Stomach (tissue), 9 donors: ENCODE results near the gene TLK1. TPM values are rescaled to one million over a fixed set of nuclear protein-coding genes. Genes with fewer than 3 reads are reported as not detected.

ENCODE experiments used
- DNase-seq, 2 donors: peaks; one replicate each; pipeline versions ENCODE4 v3.0.0 to v3.0.0-alpha.2; 2013 to 2019
- H3K27ac ChIP-seq, 5 donors: fragments of 200-600 bp in 4 of 5; sonication (generic) in 4 of 5; one replicate each; pipeline ENCODE4 v1.5.1; 2013 to 2019; ENCODE audit warnings: mild to moderate bottlenecking in 1 of 5, moderate library complexity in 1 of 5
- H3K27me3 ChIP-seq, 3 donors: fragments of 200-600 bp; sonication (generic); one replicate each; pipeline ENCODE4 v1.5.1; 2017 to 2019; ENCODE audit warnings: mixed run types in 1 of 3
- H3K36me3 ChIP-seq, 4 donors: fragments of 200-600 bp; sonication (generic); 1 replicate in 3 of 4; 2 replicates in 1 of 4; pipeline ENCODE4 v1.5.1; 2016 to 2019
- H3K4me1 ChIP-seq, 4 donors: fragments of 200-600 bp; sonication (generic); one replicate each; pipeline ENCODE4 v1.5.1; 2016 to 2019
- H3K4me3 ChIP-seq, 4 donors: fragments of 200-600 bp; sonication (generic) in 3 of 4; one replicate each; pipeline ENCODE4 v1.5.1; 2016 to 2019; ENCODE audit warnings: mild to moderate bottlenecking in 1 of 4
- H3K9me3 ChIP-seq, 4 donors: fragments of 200-600 bp; sonication (generic); one replicate each; pipeline ENCODE4 v1.5.1; 2016 to 2019
- CTCF ChIP-seq, 7 experiments: fragments of 450-650 bp in 4 of 7; fragments of 200-600 bp in 3 of 7; sonication (generic) in 3 of 7; IDR thresholded peaks; one replicate each; pipeline ENCODE4 v1.5.1; 2016 to 2019; ENCODE audit warnings: antibody characterized with exemption in 7 of 7, control low read depth in 2 of 7, mild to moderate bottlenecking in 1 of 7
- EP300 ChIP-seq: sonication (generic); formaldehyde crosslinking; IDR thresholded peaks from one replicate; pipeline ENCODE4 v1.6.1; 2017; ENCODE audit warnings: antibody characterized with exemption
- POLR2A ChIP-seq, 4 donors: fragments of 450-650 bp; IDR thresholded peaks; one replicate each; pipeline ENCODE4 v1.6.1; 2016; ENCODE audit warnings: antibody characterized with exemption in 4 of 4, control low read depth in 2 of 4, mild to moderate bottlenecking in 1 of 4, moderate library complexity in 1 of 4
- POLR2AphosphoS5 ChIP-seq, 3 donors: sonication (generic); formaldehyde crosslinking; IDR thresholded peaks; one replicate each; pipeline ENCODE4 v1.6.1; 2016; ENCODE audit warnings: antibody characterized with exemption in 3 of 3
- WGBS, 5 donors: extraction: QIAGEN DNeasy Blood & Tissue Kit in 3 of 5; methylation state at CpG; one replicate each; pipeline versions ENCODE4 v1.1.5 to v1.1.7; 2013 to 2018; 5-methylcytosine and 5-hydroxymethylcytosine counted together
- intact Hi-C: fragments of 100-400 bp; cut with DNase I; formaldehyde crosslinking; loops from one replicate; pipeline ENCODE4 v1.15.1; 2023; ENCODE audit warnings: low total_unique reads
- polyA plus RNA-seq, 3 donors: library from polyadenylated mRNA; stranded (reverse); fragments of 200-250 nt; gene quantifications; one replicate each; pipeline ENCODE4 v1.2.3, GENCODE V29; 2013
- total RNA-seq, 5 donors: library from RNA; depleted of rRNA; stranded (reverse); fragments of >200 nt; gene quantifications; one replicate each; pipeline versions ENCODE4 v1.1.0 to v1.2.3, GENCODE V29; 2014 to 2016
- donor health status: healthy with polysubstance abuse.
- donor health status: Bipolar disorder and iron deficiency.
- donor health status: healthy.

The TLK1 gene
- total and polyA plus RNA-seq, 8 donors, result 10.1 to 135 (median 14.4) TPM

GRCh38 chr2:171159372-171160118 lies 1.1 kb downstream of the TLK1 start:
- DNase-seq, result peak; percentile 33 to 84
- Histone ChIP-seq H3K4me1 (peaks cover 7 to 68% (median 31%) of the 10 kb centered on the region in 4 donors), H3K4me3 (peak overlapping the region; percentile 90 to 94 (median 92)), H3K27ac (peak overlapping the region; percentile 98 to 99 (median 98)), H3K9me3 (no peaks in the 10 kb centered on the region), H3K27me3 (no peaks in the 10 kb centered on the region), H3K36me3 (no peaks in the 10 kb centered on the region)
- intact Hi-C loops, result loop anchor here (5.0 kb wide), 1 partner anchor 182 kb away; no protein-coding TSS in a partner anchor
- TF ChIP-seq EP300 (no peak), CTCF (IDR thresholded peaks at IDR 0.05) (peak in 4 of 7 experiments; percentile 16 to 44 (median 30))
- 0 to 1% (median 0%) methylated on average over 26 to 38 of the region's 38 CpGs for WGBS, 5 donors

GRCh38 chr2:171158790-171159371 lies 1.8 kb downstream of the TLK1 start:
- no peak for TF ChIP-seq POLR2A (IDR thresholded peaks at IDR 0.05)
- Histone ChIP-seq H3K4me1 (peaks cover 7 to 74% (median 38%) of the 10 kb centered on the region in 4 donors), H3K36me3 (no peaks in the 10 kb centered on the region), H3K9me3 (no peaks in the 10 kb centered on the region), H3K27me3 (no peaks in the 10 kb centered on the region), H3K4me3 (peak overlapping the region; percentile 90 to 94 (median 92)), H3K27ac (peak overlapping the region in 4 of 5 donors; percentile 98 to 99 (median 98))
- intact Hi-C loops, result loop anchor here (5.0 kb wide), 1 partner anchor 182 kb away; no protein-coding TSS in a partner anchor
- 4 to 8% (median 5%) methylated on average over 15 of the region's 15 CpGs for WGBS, 5 donors
- peak in 1 of 2 donors; percentile 9 for DNase-seq

GRCh38 chr2:171158036-171158789 lies 2.5 kb downstream of the TLK1 start:
- Histone ChIP-seq H3K36me3 (no peaks in the 10 kb centered on the region), H3K4me3 (peak overlapping the region in 2 of 4 donors; percentile 94), H3K9me3 (no peaks in the 10 kb centered on the region), H3K27ac (no peak overlapping the region), H3K4me1 (peaks cover 7 to 72% (median 42%) of the 10 kb centered on the region in 4 donors), H3K27me3 (no peaks in the 10 kb centered on the region)
- no peak for DNase-seq
- 45 to 57% (median 48%) methylated on average over 9 of the region's 9 CpGs for WGBS, 5 donors
- TF ChIP-seq POLR2AphosphoS5 (IDR thresholded peaks at IDR 0.05) (no peak), EP300 (no peak), POLR2A (IDR thresholded peaks at IDR 0.05) (no peak), CTCF (IDR thresholded peaks at IDR 0.05) (no peak)
- intact Hi-C loops, result loop anchor here (5.0 kb wide), 1 partner anchor 181 kb away; no protein-coding TSS in a partner anchor

- Histone ChIP-seq H3K4me3 (no peak overlapping the region), H3K27me3 (no peaks in the 10 kb centered on the region), H3K36me3 (no peaks in the 10 kb centered on the region), H3K4me1 (peaks cover 7 to 73% (median 47%) of the 10 kb centered on the region in 4 donors), H3K27ac (no peak overlapping the region), H3K9me3 (no peaks in the 10 kb centered on the region)
- no peak for DNase-seq
- WGBS, 5 donors, result 89 to 95% (median 91%) methylated on average over 3 of the region's 3 CpGs
- TF ChIP-seq EP300 (no peak), POLR2A (IDR thresholded peaks at IDR 0.05) (no peak), CTCF (IDR thresholded peaks at IDR 0.05) (no peak), POLR2AphosphoS5 (IDR thresholded peaks at IDR 0.05) (no peak)
- intact Hi-C loops, result loop anchor here (5.0 kb wide), 1 partner anchor 180 kb away; no protein-coding TSS in a partner anchor
Measured at GRCh38 chr2:171157109-171157500, 3.6 kb downstream of the TLK1 start.
